Measurements from ENCODE around the gene MCFD2. TPM values are rescaled to one million over a fixed set of nuclear protein-coding genes. Genes with fewer than 3 reads are reported as not detected.

Gene MCFD2
- total RNA-seq, 1 donor from 2014 or later, result 82.0 TPM

DNA sequence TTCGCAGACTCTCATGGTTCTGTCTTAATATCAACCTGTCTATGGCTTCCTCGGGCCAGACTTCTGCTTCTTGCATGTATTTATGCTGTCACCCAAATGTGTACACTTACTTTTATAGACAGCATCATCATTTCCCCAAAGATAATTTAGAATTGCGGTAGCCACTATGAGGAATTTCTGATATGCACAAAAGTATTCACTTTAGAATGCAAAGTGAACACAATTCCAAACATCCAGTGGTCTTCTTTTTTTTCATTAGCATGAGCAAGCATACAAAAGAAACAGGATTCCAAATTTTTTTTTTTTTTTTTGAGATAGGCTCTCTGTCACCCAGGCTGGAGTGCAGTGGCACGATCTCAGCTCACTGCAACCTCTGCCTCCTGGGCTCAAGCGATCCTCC, 21.0 kb upstream of the MCFD2 start:
- TF ChIP-seq, protein P1, sequence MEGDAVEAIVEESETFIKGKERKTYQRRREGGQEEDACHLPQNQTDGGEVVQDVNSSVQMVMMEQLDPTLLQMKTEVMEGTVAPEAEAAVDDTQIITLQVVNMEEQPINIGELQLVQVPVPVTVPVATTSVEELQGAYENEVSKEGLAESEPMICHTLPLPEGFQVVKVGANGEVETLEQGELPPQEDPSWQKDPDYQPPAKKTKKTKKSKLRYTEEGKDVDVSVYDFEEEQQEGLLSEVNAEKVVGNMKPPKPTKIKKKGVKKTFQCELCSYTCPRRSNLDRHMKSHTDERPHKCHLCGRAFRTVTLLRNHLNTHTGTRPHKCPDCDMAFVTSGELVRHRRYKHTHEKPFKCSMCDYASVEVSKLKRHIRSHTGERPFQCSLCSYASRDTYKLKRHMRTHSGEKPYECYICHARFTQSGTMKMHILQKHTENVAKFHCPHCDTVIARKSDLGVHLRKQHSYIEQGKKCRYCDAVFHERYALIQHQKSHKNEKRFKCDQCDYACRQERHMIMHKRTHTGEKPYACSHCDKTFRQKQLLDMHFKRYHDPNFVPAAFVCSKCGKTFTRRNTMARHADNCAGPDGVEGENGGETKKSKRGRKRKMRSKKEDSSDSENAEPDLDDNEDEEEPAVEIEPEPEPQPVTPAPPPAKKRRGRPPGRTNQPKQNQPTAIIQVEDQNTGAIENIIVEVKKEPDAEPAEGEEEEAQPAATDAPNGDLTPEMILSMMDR (IDR thresholded peaks at IDR 0.05; ENCODE audit: unreplicated experiment), result no peak
- H3K4me1 Mint-ChIP-seq, result peaks cover 12% of the 10 kb centered on the region
- no peak for DNase-seq (ENCODE audit: low spot score in 2 of 2, unreplicated experiment in 2 of 2)
- H3K27me3 Mint-ChIP-seq (ENCODE audit: low read depth), result no peaks in the 10 kb centered on the region
- no peak overlapping the region for H3K27ac Mint-ChIP-seq
- H3K4me3 Mint-ChIP-seq, result no peak overlapping the region
- H3K36me3 Mint-ChIP-seq, result no peaks in the 10 kb centered on the region
- H3K9me3 Mint-ChIP-seq, result no peaks in the 10 kb centered on the region

DNA sequence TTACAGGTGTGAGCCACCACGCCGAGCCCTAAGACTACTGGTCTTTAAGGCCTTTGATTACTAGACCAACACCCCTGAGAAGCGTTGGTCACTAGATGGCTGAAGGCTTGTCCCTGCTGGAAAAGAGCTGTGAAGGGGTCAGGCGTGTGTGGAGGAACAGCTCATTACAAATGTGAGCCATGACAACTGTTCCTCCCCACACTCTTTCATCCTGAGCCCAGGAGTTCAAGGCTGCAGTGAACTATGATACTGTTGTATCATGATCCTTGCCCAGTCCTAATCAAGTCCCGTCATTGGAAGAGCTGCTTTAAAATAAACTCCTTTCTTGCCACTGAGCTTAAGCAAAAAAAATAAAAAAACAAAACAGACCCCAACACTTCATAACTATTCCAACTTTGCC, 19.5 kb upstream of the MCFD2 start:
- Mint-ChIP-seq H3K36me3 (no peaks in the 10 kb centered on the region), H3K27ac (no peak overlapping the region), H3K27me3 (ENCODE audit: low read depth) (no peaks in the 10 kb centered on the region), H3K9me3 (no peaks in the 10 kb centered on the region), H3K4me3 (no peak overlapping the region), H3K4me1 (peaks cover 6% of the 10 kb centered on the region)
- TF ChIP-seq, protein P1 (IDR thresholded peaks at IDR 0.05; ENCODE audit: unreplicated experiment), result no peak
- DNase-seq (ENCODE audit: low spot score in 2 of 2, unreplicated experiment in 2 of 2), result no peak

DNA sequence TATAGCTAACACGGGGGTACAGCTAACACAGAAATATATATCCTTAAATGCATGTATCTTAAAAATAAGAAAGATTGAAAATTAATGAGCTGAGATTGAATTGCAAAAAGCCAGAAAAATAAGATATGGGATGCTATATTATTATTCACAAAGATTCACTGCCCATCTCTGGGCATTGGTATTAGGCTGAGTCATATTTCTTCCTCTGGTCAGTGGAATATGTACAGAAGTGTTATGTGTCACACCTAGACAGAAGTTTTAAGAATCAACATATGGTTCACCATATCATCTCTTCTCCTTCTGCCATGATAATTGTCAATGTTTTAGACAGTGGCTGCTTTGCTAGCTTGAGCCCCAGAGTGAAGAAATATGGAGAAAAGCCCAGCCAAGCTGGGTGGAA, 14.0 kb upstream of the MCFD2 start:
- H3K9me3 Mint-ChIP-seq, result peaks cover 23% of the 10 kb centered on the region
- TF ChIP-seq, protein P1 (IDR thresholded peaks at IDR 0.05; ENCODE audit: unreplicated experiment), result no peak
- no peak overlapping the region for H3K27ac Mint-ChIP-seq
- H3K27me3 Mint-ChIP-seq (ENCODE audit: low read depth), result no peaks in the 10 kb centered on the region
- no peak overlapping the region for H3K4me3 Mint-ChIP-seq
- no peak for DNase-seq (ENCODE audit: low spot score in 2 of 2, unreplicated experiment in 2 of 2)
- no peaks in the 10 kb centered on the region for H3K4me1 Mint-ChIP-seq
- H3K36me3 Mint-ChIP-seq, result peaks cover 18% of the 10 kb centered on the region

DNA sequence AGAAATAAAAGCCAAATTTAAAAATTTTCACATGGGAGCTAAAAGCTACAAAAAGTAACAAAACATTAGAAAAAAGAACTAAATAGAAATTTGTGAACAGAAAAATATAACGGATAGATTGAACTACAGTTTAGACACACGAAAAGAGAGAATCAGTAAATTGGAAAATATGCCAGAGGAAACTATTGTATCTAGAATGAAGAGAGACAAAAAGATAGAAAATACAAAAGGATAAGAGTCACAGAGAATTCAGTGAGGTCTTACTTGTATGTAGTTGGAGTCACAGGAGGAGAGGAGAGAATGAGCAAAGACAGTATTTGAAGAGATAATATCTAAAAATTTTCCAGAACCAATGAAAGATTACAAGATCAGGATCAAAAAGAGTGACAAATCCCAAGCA, 11.3 kb upstream of the MCFD2 start:
- no peaks in the 10 kb centered on the region for H3K27me3 Mint-ChIP-seq (ENCODE audit: low read depth)
- no peak overlapping the region for H3K27ac Mint-ChIP-seq
- H3K4me3 Mint-ChIP-seq, result no peak overlapping the region
- no peaks in the 10 kb centered on the region for H3K4me1 Mint-ChIP-seq
- TF ChIP-seq, protein P1 (IDR thresholded peaks at IDR 0.05; ENCODE audit: unreplicated experiment), result no peak
- H3K36me3 Mint-ChIP-seq, result peaks cover 18% of the 10 kb centered on the region
- DNase-seq (ENCODE audit: low spot score in 2 of 2, unreplicated experiment in 2 of 2), result no peak
- H3K9me3 Mint-ChIP-seq, result peaks cover 23% of the 10 kb centered on the region

DNA sequence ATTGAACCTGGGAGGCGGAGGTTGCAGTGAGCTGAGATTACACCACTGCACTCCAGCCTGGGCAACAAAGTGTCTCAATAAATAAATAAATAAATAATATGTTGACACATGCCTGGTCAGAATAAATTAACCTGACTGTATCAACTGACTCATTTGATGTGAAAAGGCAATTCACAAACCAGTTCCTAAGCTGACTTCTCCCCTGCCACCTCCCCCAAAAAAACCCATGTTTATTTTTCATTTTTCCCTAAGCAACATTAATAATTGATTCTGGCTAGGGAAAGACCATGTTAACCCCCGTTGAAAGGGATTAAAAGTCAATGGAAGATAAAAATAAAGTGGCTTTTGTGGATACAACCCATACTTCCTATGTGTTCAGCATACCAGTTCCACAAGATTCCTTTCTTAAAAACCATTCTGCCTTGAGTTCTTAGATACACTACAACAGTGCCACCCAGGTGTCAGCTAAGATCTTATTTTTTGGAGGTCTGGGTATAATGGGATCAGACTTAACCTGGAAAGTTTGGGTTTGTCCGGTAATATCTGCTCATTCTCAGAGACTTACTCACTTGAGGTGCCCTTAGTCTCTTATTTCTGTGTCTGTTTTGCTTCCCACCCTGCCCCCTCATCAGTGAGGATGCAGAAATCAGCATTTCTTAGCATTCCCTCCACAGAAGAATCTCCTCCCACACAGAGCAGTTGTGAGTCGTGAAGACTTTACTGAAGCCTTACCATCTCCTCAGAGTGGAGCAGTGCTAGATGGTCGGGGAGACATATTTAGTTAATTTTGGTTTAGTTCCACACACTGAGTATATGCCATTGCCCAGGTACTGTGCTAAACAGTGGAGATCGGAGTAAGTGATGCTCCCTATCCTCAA, 10.1 kb upstream of the MCFD2 start:
- DNase-seq (ENCODE audit: low spot score in 2 of 2, unreplicated experiment in 2 of 2), result no peak
- no peaks in the 10 kb centered on the region for H3K27me3 Mint-ChIP-seq (ENCODE audit: low read depth)
- no peak overlapping the region for H3K27ac Mint-ChIP-seq
- peaks cover 23% of the 10 kb centered on the region for H3K9me3 Mint-ChIP-seq
- TF ChIP-seq, protein P1 (IDR thresholded peaks at IDR 0.05; ENCODE audit: unreplicated experiment), result no peak
- no peak overlapping the region for H3K4me3 Mint-ChIP-seq
- peaks cover 18% of the 10 kb centered on the region for H3K36me3 Mint-ChIP-seq
- H3K4me1 Mint-ChIP-seq, result no peaks in the 10 kb centered on the region
